Erythroblast (primary cell): ENCODE results near the gene LRMDA.

Experiments
- DNase-seq, 2 experiments: peaks; one replicate each; lab custom pipeline; 2025; lab: John Stamatoyannopoulos, UW
- GATA1 ChIP-seq: IDR thresholded peaks from 2 replicates; pipeline ENCODE4 v1.6.1; 2011; ENCODE audit warnings: low read depth, mild to moderate bottlenecking, control low read depth, low read length, moderate library complexity
- POLR2A ChIP-seq: IDR thresholded peaks from 2 replicates; pipeline ENCODE4 v1.6.1; 2011; ENCODE audit warnings: mild to moderate bottlenecking, low read length

The LRMDA gene

GRCh38 chr10:75496191-75496567 is 64.8 kb downstream of the LRMDA start:
- DNase-seq = no peak
- TF ChIP-seq POLR2A = no peak
- no peak for TF ChIP-seq GATA1

GRCh38 chr10:75497997-75498883 is 66.8 kb downstream of the LRMDA start:
- DNase-seq = no peak
- TF ChIP-seq GATA1 = no peak
- TF ChIP-seq POLR2A = no peak

- no peak for DNase-seq
- TF ChIP-seq POLR2A = no peak
- TF ChIP-seq GATA1 = no peak
Measured at GRCh38 chr10:75498884-75499350, 67.5 kb downstream of the LRMDA start.

GRCh38 chr10:75499556-75500160 is 68.2 kb downstream of the LRMDA start:
- no peak for TF ChIP-seq GATA1
- no peak for TF ChIP-seq POLR2A
- no peak for DNase-seq

GRCh38 chr10:75502389-75502788 is 71.0 kb downstream of the LRMDA start:
- TF ChIP-seq POLR2A (no peak), GATA1 (no peak)
- DNase-seq = no peak

GRCh38 chr10:75502838-75503237 is 71.4 kb downstream of the LRMDA start:
- no peak for DNase-seq

GRCh38 chr10:75505293-75505692 is 73.9 kb downstream of the LRMDA start:
- DNase-seq = no peak
- no peak for TF ChIP-seq GATA1
- no peak for TF ChIP-seq POLR2A

More at GRCh38 chr10:75502838-75503237, 71.4 kb downstream of the LRMDA start:
- TF ChIP-seq POLR2A (no peak), GATA1 (no peak)

GRCh38 chr10:75505840-75506506 is 74.5 kb downstream of the LRMDA start:
- TF ChIP-seq POLR2A = no peak
- no peak for DNase-seq

- TF ChIP-seq GATA1 (no peak), POLR2A (no peak)
- DNase-seq = no peak
Measured at GRCh38 chr10:75506930-75507329, 75.5 kb downstream of the LRMDA start.

GRCh38 chr10:75507469-75507868 is 76.0 kb downstream of the LRMDA start:
- TF ChIP-seq POLR2A (no peak), GATA1 (no peak)
- DNase-seq = no peak

GRCh38 chr10:75508239-75508813 is 76.9 kb downstream of the LRMDA start:
- no peak for DNase-seq
- no peak for TF ChIP-seq GATA1
- no peak for TF ChIP-seq POLR2A

- DNase-seq = peak in 1 of 2 experiments; percentile 19
- no peak for TF ChIP-seq POLR2A
- no peak for TF ChIP-seq GATA1
Measured at GRCh38 chr10:75508814-75509306, 77.4 kb downstream of the LRMDA start.

GRCh38 chr10:75509706-75510105 is 78.3 kb downstream of the LRMDA start:
- TF ChIP-seq POLR2A (no peak), GATA1 (no peak)
- no peak for DNase-seq

GRCh38 chr10:75511011-75511410 is 79.6 kb downstream of the LRMDA start:
- DNase-seq = no peak
- TF ChIP-seq GATA1 (no peak), POLR2A (no peak)
